NCI-H1092 (cell line): Measurements from ENCODE around the gene SPON1.

ENCODE experiments used
- DNase-seq: peaks from one replicate; lab custom pipeline; 2025; lab: John Stamatoyannopoulos, UW

The SPON1 gene

GRCh38 chr11:14186046-14186775, 223.7 kb downstream of the SPON1 start:
- DNase-seq: no peak

DNA sequence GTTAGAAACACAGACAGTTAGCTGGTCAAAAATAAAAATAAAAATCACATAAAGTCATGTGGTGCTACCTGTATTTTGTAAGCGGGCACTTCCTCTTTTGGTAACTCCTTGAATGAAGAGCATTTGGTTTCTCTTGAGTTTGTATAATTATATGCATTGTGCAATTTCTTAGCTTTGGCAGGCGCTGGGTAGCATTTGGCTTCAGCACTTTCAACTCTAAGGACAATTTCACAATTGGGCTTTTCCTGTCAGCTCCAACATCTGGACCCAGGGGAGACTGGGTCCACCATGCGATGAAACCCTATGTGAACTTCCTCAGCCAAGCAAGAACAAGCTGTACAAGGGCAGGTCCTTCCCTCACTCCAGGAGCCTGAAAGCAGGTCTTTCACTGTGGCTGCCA, 227.4 kb downstream of the SPON1 start:
- DNase-seq: no peak

GRCh38 chr11:14190992-14191778, 228.7 kb downstream of the SPON1 start:
- DNase-seq: no peak

GRCh38 chr11:14193644-14194043, 231.1 kb downstream of the SPON1 start:
- DNase-seq: no peak

- DNase-seq: no peak
Measured at GRCh38 chr11:14202251-14203196, 240.0 kb downstream of the SPON1 start.

- DNase-seq: no peak
Measured at GRCh38 chr11:14203321-14203720, 240.8 kb downstream of the SPON1 start.

GRCh38 chr11:14212986-14213385, 250.5 kb downstream of the SPON1 start:
- no peak for DNase-seq

GRCh38 chr11:14218728-14219127, 256.2 kb downstream of the SPON1 start:
- DNase-seq: no peak

GRCh38 chr11:14223636-14224288, 261.2 kb downstream of the SPON1 start:
- no peak for DNase-seq

GRCh38 chr11:14224395-14224794, 261.9 kb downstream of the SPON1 start:
- DNase-seq: no peak

DNA sequence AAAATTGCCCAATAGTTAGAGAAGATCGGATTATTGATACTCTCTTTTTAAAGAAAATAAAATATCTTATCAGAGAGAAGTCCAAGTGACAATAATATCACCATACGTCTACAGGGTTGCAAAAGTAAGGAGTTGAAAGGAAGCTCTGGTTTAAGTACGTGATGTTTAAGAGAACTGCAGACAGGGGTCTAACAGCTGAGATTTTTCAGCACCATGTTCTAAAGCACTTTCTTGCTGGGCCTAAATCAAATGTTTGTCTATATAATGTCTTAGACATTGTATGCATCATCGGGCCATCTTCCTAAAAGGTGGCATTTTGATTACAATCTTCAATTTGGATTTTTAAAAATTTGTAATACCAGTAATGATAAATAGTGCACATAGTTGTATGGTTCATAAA, 263.1 kb downstream of the SPON1 start:
- no peak for DNase-seq

GRCh38 chr11:14228356-14228755, 265.8 kb downstream of the SPON1 start:
- DNase-seq: no peak

GRCh38 chr11:14229472-14229871, 266.9 kb downstream of the SPON1 start:
- no peak for DNase-seq

- no peak for DNase-seq
Measured at GRCh38 chr11:14230407-14230806, 267.9 kb downstream of the SPON1 start.

DNA sequence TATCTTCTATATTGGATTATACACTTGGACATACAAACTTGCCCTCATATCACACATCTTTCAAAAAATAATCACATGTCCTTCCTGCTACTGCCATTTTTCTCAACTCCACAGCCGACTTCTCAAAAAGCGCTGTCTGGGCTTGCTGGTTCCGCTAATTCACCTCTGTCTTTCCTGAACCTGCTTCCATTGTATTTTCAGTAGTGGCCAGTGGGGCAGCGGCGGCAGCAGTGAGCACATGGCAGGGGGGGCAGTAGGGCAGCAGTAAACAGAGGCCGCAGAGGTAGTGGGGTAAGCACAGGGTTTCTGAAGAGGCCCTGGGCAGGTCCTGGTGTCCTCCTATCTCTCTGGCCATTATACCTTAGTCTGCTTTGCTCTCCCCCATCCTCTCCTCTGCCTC, 270.1 kb downstream of the SPON1 start:
- no peak for DNase-seq

DNA sequence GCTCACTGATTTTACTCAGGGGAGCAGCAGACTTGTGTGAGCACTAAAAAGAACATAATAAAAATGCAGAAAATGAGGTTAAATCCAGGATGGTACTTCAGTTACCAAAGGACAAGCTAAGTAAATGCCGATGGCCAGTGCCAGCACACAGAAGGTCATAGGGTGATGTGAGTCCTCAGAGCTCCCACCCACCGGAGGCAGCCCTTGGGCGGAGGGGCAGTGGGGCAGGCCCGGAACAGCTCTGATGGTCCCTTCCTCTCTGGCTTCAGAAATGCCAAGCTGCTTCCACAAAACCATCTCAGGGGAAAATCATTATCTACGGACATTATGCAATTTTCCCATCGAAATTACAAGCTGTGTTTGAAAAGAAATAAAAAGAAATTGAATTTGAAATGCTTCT, 271.9 kb downstream of the SPON1 start:
- no peak for DNase-seq

DNA sequence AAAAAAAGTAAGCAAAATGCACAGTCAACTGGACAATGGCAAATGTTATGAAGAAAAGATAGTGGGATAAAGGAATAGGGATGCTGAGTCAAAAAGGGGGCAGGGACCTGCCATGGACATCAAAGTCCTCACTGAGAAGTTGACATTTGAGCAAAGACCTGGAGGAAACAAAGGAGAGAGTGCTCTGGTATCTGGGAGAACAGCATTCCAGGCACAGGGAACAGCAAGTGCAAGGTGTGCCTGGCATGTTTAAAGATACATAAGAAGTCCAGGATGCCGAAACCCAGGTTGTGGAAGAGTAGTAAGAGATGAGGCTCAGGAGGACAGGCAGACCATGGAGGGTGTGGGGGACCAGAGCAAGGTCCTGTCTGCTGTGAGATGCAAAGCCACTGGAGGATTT, 273.2 kb downstream of the SPON1 start:
- no peak for DNase-seq

DNA sequence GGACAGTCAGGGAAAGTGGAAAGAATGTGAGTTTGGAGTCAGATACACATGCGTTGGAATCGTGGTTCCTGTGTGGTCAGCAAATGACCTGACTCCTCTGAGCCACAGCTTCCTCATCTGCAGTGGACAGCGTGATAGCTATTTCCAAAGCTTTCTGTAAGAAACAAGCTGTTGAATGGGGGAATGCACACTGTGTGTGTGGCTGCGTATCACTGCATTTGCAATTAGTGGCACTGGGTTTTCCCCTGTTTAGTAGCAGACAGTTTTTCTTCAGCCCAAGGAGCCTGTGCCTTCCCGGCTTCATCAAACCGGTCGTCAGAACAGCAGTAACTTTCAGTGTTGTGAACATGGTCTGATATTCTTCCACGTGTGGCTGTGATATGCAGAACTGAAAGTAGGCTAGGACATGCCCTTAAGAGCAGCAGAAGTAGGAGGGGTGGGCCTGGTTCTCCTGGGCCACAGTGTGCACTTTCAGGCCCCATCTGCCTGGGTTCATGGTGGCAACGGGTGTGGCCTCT, 275.0 kb downstream of the SPON1 start:
- no peak for DNase-seq

GRCh38 chr11:14240221-14240620, 277.7 kb downstream of the SPON1 start:
- DNase-seq: no peak

- DNase-seq: no peak
Measured at GRCh38 chr11:14240951-14241350, 278.4 kb downstream of the SPON1 start.

DNA sequence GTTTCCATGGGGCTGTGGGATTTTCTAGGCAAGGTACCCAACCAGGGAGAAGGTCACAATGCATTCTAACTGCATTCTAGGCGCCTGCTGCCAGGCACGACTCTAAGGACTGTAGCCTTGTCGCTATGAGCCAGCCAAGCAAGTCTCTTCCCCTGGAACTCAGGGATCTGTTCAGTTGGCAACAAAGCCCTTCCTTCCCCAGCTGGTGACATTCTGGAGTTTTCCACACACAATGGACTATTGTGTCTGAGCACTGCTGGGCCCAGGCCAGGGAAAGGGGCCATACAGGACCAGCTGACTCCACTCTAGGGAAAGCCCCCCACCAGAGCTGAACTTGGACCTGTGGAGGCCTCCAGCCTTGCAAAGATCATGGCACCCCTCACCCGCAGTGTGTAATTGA, 279.7 kb downstream of the SPON1 start:
- no peak for DNase-seq

GRCh38 chr11:14242733-14243132, 280.2 kb downstream of the SPON1 start:
- no peak for DNase-seq
